Stimulated activated CD8-positive, alpha-beta memory T cell treated with anti-CD3 and anti-CD28 coated beads, Interleukin-4, amount 100 ng/mL, for 4 hours (primary cell): ENCODE measurements around the gene RIN3.

Experiments used
- DNase-seq, 2 donors: peaks; one replicate each; pipeline ENCODE4 v3.0.0-alpha.2; 2020; ENCODE audit warnings: low read depth in 2 of 2, low spot score in 1 of 2

The RIN3 gene

DNA sequence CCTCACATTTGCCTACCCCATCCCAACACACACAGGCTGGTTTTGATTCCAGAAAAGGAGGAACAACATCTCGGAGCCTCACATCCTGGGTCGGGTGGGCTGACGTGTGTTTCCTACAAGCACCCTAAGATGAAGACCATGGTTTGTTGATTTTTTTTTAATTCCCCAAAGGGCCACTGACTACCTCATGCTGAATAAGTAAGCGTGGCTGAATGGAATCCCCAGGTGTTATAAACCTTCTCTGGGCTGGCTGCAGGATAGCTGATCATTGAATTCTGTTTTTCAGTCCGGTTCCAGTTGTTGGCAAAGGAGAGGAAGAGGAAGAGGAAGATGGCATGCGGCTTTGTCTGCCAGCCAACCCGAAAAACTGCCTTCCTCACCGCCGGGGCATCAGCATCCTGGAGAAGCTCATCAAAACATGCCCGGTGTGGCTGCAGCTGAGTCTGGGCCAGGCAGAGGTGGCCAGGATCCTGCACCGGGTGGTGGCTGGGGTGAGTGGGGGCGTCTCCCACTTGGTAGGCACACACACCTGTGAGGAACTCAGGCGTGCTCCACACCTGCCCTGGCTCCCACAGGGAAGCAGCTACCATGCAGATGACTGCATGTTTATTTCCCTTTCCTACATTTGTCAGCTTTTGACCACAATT is 42.0 kb downstream of the RIN3 start:
- DNase-seq = no peak

DNA sequence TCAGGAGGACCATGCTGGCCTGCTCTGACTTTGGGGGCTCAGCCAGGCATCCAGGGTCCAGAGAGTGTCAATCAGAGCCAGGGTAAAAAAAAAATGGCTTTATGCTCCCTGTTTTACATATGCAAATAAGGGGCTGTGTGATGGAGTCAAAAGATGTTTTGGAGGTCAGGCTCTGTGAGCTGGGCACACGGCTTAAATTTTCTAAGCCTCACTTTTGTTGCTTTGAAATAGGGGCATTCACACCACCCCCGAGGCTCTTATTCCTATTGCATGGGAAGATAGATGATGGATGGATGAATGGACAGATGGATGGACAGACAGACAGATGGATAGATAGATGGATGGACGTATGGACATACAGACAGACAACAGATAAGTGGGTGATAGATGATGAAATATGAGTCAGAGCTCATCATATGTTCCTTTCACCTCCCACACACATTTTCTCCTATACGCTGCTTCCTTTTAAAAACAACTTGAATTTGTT is 42.7 kb downstream of the RIN3 start:
- no peak for DNase-seq

- no peak for DNase-seq
Observed at GRCh38 chr14:92556863-92557543, 43.4 kb downstream of the RIN3 start.

DNA sequence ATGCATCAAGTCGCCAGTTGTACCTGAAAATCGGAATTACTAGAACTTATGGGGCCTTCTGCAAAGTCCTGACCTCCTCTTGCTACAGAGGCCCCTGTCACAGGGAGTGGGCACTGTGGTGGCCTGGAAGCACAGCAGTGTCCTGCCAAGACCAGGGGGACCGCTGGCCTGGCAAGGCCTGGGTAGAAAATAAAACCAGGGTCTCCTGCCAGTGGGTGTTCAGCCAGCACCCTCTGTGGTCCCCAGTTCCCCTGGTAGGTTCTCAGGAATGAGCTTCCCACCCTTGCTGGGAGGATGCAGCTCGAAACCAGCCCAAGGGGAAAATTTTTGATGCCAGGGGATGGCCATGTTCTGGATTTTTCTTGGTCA is 43.9 kb downstream of the RIN3 start:
- DNase-seq = no peak

- no peak for DNase-seq
Observed at GRCh38 chr14:92558319-92558718, 44.7 kb downstream of the RIN3 start.

DNA sequence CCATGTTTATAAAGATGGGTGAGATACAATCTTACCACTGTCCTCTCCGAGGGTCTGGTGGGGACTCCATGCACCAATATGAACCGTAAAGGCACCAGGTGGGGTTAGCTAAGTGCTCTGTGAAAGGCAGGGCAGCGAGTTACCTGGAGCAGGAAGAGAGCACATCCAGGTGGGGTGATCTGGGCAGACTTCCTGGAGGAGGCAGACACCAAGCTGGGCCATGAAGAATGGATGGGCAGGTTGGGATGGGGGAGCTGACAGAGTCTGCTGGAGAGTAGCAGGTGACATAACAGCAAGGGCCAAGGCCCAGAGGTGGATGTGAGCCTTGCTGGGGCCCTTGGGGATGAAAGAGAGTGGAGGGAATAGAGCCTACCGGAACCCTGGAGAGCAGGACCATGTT is 45.9 kb downstream of the RIN3 start:
- DNase-seq = no peak

DNA sequence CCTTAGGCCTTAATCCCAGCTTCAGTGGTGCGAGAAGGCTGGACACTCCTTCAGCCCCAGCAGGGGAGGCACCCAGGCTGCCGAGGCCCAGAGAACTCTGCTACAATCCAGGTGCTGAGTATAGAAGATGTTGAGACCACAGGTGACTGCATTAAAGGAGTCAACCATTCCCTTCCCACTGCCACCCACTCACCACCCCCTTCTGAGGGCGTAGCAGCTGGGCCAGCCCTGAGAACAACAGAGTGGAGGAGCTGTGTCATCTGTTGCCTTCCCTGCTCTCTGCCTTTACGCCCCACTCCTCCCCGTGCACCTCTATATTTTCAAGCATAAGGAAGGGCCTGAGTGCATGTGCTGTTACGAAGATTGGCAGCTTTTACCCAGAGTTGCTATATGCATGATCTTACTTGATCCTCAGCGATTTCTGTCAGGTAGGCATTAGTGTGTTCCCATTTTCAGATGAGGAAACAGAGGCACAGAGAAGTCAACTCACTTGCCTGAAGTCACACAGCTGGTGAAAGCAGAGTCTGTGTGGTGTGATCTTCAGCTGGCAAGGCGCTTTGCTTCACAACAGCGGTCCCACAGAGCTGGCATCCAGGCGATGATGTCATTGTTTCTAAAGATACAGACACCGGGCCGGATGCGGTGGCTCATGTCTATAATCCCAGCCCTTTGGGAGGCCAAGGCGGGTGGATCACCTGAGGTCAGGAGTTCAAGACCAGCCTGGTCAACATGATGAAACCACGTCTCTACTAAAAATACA is 46.7 kb downstream of the RIN3 start:
- peak in 1 of 2 donors; percentile 51 for DNase-seq

DNA sequence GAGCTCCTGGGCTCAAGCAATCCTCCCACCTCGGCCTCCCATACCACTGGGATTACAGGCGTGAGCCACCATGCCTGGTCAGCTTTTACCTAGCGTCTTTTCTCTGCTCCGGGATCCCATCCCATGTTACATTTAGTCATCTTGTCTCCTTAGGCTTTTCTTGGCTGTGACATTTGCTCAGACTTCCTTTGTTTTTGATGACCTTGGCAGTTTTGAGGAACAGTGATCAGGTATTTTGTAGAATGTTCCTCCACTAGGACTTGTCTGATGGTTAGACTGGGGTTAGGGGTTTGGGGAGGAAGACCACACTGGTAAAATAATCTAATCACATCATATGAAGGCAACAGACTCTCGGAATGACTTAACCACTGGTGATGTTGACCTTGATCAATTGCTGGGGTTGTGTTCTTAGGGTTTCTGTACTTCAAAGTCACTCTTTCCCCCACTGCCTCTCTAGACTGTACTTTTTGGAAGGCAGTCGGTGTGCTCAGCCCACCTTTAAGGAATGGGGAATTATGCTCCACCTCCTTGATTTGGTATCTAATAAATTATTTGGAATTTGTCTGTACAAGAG is 48.4 kb downstream of the RIN3 start:
- DNase-seq = no peak

DNA sequence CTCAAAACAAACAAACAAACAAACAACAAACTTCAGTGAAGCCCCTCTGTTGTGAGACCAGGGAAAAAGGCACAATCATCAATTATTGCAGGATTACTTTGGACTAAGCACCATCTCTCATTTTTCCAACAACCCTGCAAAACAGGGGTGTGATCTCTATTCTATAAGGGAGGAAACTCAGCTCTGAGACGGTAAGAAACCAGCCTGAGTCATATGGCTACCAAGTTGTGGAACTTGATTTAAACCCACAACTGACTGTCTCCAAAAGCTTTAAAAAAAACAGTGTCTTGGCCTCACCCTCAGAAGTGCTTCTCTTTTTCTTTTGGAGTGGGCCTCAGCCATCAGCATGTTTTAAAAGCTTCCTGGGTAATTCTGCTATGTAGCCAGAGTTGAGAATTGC is 49.8 kb downstream of the RIN3 start:
- no peak for DNase-seq

DNA sequence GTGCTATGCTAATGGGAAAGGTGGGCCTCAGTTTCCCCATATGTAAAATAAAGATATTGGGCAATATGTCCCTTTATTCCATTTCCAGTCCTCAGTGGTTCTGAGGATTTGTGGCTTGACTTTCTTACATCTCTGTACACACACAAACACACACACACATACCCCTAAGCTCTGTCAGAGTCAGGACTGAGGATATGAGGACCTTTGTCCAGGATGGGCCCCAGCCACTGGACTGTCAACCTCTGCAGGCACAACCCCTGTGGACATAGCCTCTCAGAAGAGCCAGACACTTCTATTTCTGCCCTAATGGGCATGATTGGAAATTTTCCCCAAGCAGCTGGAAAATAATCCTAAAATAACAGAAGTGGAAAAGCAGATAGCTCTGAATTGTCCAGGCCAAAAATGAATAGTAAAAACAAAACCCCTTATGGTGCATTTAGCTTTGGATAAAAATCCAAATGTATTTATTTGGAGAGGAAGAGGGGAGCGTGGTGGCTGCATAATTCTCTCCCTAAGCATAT is 50.2 kb downstream of the RIN3 start:
- no peak for DNase-seq

DNA sequence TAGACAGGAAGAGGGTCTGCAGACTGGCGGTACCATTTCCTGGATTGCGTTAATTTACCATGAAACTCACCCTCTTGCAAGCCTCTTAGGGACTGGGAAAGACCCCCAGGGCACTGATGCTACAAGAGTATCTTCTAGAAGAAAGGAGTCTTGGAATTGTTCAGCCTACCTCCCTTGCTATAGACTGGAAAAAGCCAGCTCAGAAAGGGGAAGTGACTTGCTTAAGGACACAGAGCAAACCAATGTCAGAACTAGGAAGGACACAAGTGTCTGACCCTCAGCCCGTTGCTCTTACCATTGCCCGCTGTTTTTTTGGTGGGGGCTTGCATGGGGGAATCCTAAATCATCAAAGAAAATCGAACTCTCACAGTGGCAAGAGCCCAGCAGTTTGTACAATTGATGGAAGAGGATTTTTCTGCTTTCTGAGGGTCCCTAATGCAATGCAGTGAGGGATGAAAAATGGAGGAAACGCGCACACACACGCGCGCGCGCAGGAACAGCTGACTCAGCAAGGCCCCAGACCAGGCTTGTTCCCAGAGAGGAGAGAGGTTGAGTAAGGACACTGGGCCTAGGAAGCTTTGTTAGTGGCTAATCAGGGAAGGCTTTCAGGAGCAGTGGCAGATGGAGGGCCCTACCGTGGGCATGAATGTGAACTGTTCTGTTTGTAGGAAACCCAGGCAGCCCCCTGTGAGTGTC is 50.9 kb downstream of the RIN3 start:
- no peak for DNase-seq

GRCh38 chr14:92565040-92565717 is 51.6 kb downstream of the RIN3 start:
- no peak for DNase-seq

DNA sequence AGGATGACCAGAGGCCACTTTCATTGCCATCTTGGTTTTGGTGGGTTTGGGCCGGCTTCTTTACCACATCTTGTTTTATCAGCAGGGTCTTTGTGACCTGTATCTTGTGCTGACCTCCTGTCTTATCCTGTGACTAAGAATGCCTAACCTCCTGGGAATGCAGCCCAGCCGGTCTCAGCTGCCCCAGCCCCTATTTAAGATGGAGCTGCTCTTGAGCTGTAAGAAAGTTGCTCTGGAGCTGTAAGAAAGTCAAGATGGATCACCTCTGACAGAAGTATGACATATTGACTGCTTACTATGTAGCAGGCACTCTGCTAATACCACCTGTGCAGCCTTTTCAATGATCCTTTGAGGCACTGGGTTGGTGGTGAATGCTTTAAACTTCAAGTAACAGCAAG is 52.1 kb downstream of the RIN3 start:
- DNase-seq = no peak

DNA sequence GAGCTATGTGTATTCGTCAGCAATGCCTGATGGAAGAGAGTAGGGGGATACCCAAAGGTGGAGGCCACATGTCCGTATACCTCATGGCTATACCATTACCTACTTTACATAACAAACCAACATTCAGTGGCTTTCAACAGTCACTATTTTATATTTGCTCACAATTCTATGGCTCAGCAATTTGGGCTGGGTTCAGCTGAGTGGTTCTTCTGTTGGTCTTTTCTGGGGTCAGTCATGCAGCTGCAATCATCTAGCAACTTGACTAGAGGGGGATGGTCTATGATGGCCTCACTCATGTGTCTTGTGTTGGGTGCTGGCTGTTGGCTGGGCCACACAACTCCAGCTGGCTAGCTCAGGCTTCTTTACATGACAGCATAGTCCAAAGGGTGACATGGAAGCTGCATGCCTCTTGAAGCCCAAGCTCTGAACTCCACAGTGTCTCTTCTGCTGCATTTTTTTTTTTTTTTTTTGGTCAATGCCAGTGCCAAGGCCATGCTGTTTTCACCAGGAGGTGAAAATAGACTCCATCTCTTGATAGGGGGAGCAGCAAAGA is 53.7 kb downstream of the RIN3 start:
- DNase-seq = no peak

- DNase-seq = peak in 1 of 2 donors; percentile 41
Observed at GRCh38 chr14:92568621-92569479, 55.3 kb downstream of the RIN3 start.

DNA sequence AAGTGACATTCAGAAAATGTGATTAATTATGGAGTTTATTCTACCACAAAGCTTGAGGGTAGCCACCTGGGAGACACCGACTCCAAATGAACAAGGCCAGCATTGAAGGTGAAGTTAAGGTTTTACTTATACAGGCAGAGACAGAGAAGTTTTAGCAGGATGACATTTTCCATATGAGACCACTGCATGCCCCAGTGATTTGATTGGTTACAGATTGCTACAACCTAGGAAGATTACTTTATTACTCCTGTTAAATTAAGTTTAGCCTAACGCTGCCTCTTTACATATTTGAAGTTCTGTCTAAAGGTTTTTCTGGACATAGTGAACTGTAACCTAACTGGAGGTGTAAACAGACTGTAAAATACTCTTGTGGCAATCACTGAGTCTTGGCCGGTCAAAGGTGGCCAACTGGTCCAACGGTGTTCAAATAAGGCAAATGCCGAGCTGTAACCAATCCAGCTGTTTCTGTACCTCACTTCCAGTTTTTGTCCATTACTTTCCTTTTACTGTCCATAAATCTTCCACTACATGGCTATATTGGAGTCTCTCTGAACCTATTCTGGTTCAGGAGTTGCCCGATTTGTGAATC is 57.2 kb downstream of the RIN3 start:
- DNase-seq = no peak

GRCh38 chr14:92572050-92572449 is 58.5 kb downstream of the RIN3 start:
- no peak for DNase-seq

GRCh38 chr14:92573761-92574498 is 60.3 kb downstream of the RIN3 start:
- no peak for DNase-seq
